T follicular helper cell (primary cell): Measurements from ENCODE around the gene ASB2.

Source experiments
- DNase-seq: peaks from one replicate; pipeline ENCODE4 v3.0.0-alpha.2; 2020; ENCODE audit warnings: low read depth

Gene ASB2

GRCh38 chr14:93929048-93929535 lies 47.3 kb downstream of the ASB2 start:
- DNase-seq, result no peak

- DNase-seq, result no peak
Measured at GRCh38 chr14:93928184-93929047, 48.0 kb downstream of the ASB2 start.

- no peak for DNase-seq
Measured at GRCh38 chr14:93927800-93928145, 48.6 kb downstream of the ASB2 start.

GRCh38 chr14:93926873-93927799 lies 49.2 kb downstream of the ASB2 start, which contains the start of gene FAM181A:
FAM181A (plus strand) TSS chr14:93927344; CDS start chr14:93928286, 942 bp downstream.
- DNase-seq, result no peak

- DNase-seq, result no peak
Measured at GRCh38 chr14:93926245-93926872, 50.0 kb downstream of the ASB2 start.

GRCh38 chr14:93925374-93925895 lies 50.9 kb downstream of the ASB2 start:
- no peak for DNase-seq

GRCh38 chr14:93924592-93925355 lies 51.6 kb downstream of the ASB2 start:
- no peak for DNase-seq

GRCh38 chr14:93923626-93924025 lies 52.7 kb downstream of the ASB2 start:
- no peak for DNase-seq

GRCh38 chr14:93921001-93921806 lies 55.2 kb downstream of the ASB2 start:
- DNase-seq, result no peak

- no peak for DNase-seq
Measured at GRCh38 chr14:93917141-93917540, 59.2 kb downstream of the ASB2 start.

- DNase-seq, result no peak
Measured at GRCh38 chr14:93916498-93916897, 59.9 kb downstream of the ASB2 start.

GRCh38 chr14:93915800-93916199 lies 60.6 kb downstream of the ASB2 start:
- no peak for DNase-seq

GRCh38 chr14:93915070-93915705 lies 61.2 kb downstream of the ASB2 start:
- no peak for DNase-seq

GRCh38 chr14:93914278-93914677 lies 62.1 kb downstream of the ASB2 start:
- no peak for DNase-seq

GRCh38 chr14:93912782-93913181 lies 63.6 kb downstream of the ASB2 start:
- DNase-seq, result no peak

GRCh38 chr14:93911975-93912615 lies 64.3 kb downstream of the ASB2 start:
- DNase-seq, result no peak

GRCh38 chr14:93909429-93910128 lies 66.8 kb downstream of the ASB2 start:
- no peak for DNase-seq
